AG08396 (cell line): ENCODE measurements around the gene SLC5A11.

Experiments used
- DNase-seq: peaks from one replicate; pipeline ENCODE4 v3.0.0; 2012; ENCODE audit warnings: low spot score, mixed read lengths

SLC5A11 gene

GRCh38 chr16:24918641-24919040 lies 72.9 kb downstream of the SLC5A11 start:
- no peak for DNase-seq

GRCh38 chr16:24919536-24919935 lies 73.8 kb downstream of the SLC5A11 start:
- DNase-seq, result no peak

- no peak for DNase-seq
Measured at GRCh38 chr16:24920568-24920967, 74.8 kb downstream of the SLC5A11 start.

GRCh38 chr16:24921229-24921628 lies 75.5 kb downstream of the SLC5A11 start:
- DNase-seq, result no peak

DNA sequence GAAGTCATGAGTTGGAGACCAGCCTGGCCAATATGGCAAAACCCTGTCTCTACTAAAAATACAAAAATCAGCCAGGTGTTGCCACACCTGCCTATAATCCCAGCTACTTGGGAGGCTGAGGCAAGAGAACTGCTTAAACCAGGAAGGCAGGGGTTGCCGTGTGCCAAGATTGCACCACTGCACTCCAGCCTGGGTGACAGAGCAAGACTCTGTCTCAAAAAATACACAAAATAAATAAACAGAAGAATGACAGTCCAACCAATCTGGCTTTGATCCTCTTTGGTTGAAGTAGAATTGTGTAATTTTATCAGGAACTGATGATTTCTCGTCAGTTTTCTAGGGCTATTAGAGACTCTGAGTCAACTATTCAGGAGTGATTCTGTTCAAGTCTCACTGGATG lies 79.4 kb downstream of the SLC5A11 start:
- DNase-seq, result no peak

- DNase-seq, result no peak
Measured at GRCh38 chr16:24929409-24929808, 83.6 kb downstream of the SLC5A11 start.

GRCh38 chr16:24930440-24930839 lies 84.7 kb downstream of the SLC5A11 start:
- no peak for DNase-seq

GRCh38 chr16:24931091-24931490 lies 85.3 kb downstream of the SLC5A11 start:
- no peak for DNase-seq

- DNase-seq, result no peak
Measured at GRCh38 chr16:24935336-24935735, 89.6 kb downstream of the SLC5A11 start.

- no peak for DNase-seq
Measured at GRCh38 chr16:24936151-24936550, 90.4 kb downstream of the SLC5A11 start.

DNA sequence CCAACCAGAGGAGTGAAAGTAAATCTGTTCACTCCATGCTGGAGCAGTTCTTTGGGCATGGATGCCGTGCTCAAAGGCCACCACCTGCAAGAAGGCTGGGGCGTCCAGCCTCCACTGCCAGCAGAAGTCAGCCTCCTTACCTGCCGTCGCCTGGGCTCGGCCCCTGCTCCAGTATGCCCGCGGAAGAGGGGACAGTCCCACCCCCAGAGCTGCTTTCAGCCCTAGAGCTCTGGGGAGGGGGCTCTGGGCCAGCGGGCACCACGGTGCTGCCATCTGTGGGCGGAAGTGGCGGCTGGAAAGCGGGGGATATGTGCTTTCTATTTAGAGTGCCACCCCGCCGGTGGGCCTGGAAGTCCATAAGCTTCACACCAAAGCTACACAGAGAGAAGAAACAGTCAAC lies 93.5 kb downstream of the SLC5A11 start:
- DNase-seq, result no peak

DNA sequence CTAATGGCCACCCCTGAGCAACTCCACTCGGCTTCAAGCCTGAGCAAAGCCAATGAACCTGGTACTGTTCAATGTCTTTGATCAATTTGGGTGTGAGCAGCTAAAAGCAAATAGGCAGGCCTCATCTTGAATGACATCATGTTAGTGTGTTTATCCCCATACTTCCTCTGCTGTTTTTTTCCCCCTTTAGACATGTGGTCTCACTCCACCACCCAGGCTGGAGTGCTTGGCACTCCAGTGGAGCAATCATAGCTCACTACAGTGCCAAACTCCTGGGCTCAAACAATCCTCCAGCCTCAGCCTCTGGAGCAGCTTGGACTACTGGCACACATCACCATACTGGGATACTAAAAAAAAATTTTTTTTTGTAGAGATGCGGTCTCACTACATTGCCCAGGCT lies 94.0 kb downstream of the SLC5A11 start:
- DNase-seq, result no peak

DNA sequence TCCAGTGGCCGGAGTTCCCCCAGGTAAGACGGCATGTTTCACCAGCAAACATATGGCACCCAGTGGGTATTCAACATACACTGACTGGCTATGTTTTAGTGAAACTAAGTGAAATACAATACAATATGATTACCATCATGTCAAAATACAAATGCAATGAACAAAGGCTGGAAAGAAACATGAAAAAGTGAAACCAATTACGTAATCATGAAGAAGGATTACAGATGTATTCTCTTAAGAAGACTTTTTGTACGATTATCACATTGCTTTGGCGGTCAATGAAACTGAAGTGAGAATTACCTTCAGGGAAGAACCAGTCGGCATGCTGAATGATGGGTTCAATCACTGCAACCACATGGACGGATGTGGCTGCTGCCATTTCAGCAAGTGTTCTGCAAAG lies 97.7 kb downstream of the SLC5A11 start:
- DNase-seq, result no peak

- DNase-seq, result no peak
Measured at GRCh38 chr16:24944206-24944605, 98.4 kb downstream of the SLC5A11 start.

DNA sequence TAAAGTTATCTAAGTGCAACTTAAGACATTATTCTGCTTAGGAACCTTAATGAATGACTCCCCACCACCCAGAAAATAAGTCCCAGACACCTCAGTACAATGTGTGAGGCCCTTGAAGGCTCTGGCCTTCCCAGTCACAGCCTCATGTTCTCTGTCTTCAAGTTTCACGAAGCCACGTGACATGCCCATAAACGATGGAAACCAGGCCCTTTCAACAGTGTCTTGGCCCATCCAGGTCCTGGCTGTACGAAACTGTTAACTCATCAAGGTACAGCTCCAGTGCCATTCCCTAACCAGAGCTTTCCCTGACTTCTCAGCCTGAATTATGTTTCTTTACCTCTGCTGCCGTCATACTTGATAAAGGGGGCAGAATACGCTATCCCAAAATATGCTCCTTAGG lies 100.4 kb downstream of the SLC5A11 start:
- DNase-seq, result no peak

DNA sequence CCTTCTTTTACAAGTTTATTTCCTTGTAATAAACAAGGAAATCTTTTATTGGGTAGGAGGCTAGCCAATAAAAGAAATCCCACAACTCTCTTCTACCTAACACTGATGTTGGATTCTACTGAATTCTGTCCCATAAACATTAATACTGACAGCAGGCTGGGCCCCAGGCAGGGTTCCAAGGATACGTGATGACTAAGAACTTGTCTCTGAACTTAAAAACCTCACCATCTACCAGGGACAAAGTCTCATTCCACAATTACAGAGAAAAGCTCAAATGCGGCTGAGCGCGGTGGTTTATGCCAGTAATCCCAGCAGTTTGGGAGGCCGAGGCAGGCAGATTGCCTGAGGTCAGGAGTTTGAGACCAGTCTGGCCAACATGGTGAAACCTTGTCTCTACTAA lies 104.5 kb downstream of the SLC5A11 start:
- peak; percentile 70 for DNase-seq

GRCh38 chr16:24953306-24953705 lies 107.5 kb downstream of the SLC5A11 start:
- no peak for DNase-seq

- DNase-seq, result no peak
Measured at GRCh38 chr16:24953721-24954120, 108.0 kb downstream of the SLC5A11 start.

DNA sequence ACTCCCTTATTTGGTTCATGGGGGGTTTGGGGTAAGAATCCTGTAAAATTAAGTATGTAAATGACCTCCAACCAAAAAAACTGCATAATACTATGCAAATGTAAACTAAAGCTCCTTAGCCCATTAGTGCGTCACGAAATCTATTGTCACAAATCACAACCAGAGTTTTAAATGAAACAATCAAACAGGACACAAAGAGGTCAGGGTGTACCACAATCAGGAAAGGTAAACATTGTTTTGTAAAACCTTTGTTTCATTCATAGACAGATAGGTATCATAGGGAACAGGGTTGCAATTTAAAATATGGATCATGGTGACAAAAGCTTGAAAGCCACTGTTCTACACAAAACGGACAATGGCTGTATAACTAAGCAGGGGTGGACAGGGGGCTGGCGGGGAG lies 108.4 kb downstream of the SLC5A11 start:
- DNase-seq, result no peak

- DNase-seq, result no peak
Measured at GRCh38 chr16:24955975-24956731, 110.4 kb downstream of the SLC5A11 start.

DNA sequence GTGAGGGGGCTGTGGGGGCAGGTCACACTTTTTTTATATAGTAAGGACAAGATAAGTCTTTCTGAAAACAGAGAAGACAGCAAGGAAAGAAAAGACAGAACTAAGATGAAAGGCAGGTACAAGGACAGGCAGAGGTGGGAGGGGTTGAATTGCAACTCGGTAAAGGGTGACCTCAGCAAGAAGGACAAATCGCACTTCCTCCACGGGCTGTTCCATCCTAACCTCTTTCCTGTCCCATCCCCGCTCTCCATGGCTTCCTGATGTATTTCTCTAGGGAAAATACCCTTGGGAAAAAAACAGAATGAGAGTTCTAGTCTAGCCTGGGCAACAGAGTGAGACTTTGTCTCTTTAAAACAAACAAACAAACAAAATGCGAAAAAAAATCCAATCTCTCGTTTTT lies 112.1 kb downstream of the SLC5A11 start:
- no peak for DNase-seq
